NCI-H2029 treated with DMSO at 0.1 percent for 48 hours (cell line): ENCODE results near the gene KRTAP5-3.

Experiments
- DNase-seq: peaks from one replicate; lab custom pipeline; 2025; lab: John Stamatoyannopoulos, UW

Gene KRTAP5-3

GRCh38 chr11:1565173-1565903, 42.9 kb downstream of the KRTAP5-3 start:
- DNase-seq = no peak

GRCh38 chr11:1564535-1565172, 43.6 kb downstream of the KRTAP5-3 start:
- peak; percentile 72 for DNase-seq

- DNase-seq = no peak
Observed at GRCh38 chr11:1563697-1564534, 44.3 kb downstream of the KRTAP5-3 start.

- DNase-seq = no peak
Observed at GRCh38 chr11:1563149-1563638, 45.1 kb downstream of the KRTAP5-3 start.

- no peak for DNase-seq
Observed at GRCh38 chr11:1562469-1563148, 45.7 kb downstream of the KRTAP5-3 start.

- no peak for DNase-seq
Observed at GRCh38 chr11:1561955-1562354, 46.3 kb downstream of the KRTAP5-3 start.

GRCh38 chr11:1561266-1561665, 47.0 kb downstream of the KRTAP5-3 start:
- DNase-seq = no peak

- no peak for DNase-seq
Observed at GRCh38 chr11:1560649-1561251, 47.5 kb downstream of the KRTAP5-3 start.

GRCh38 chr11:1560002-1560648, 48.1 kb downstream of the KRTAP5-3 start:
- DNase-seq = no peak

GRCh38 chr11:1559111-1559951, 48.9 kb downstream of the KRTAP5-3 start:
- peak; percentile 80 for DNase-seq

- DNase-seq = no peak
Observed at GRCh38 chr11:1558775-1559110, 49.5 kb downstream of the KRTAP5-3 start.

- no peak for DNase-seq
Observed at GRCh38 chr11:1557904-1558774, 50.1 kb downstream of the KRTAP5-3 start.
